ENCODE data around the gene LRP6. TPM values are rescaled to one million over a fixed set of nuclear protein-coding genes. Genes with fewer than 3 reads are reported as not detected.

LRP6 gene
- polyA plus RNA-seq, 4 donors = 59.1 to 62.4 (median 60.9) TPM

DNA sequence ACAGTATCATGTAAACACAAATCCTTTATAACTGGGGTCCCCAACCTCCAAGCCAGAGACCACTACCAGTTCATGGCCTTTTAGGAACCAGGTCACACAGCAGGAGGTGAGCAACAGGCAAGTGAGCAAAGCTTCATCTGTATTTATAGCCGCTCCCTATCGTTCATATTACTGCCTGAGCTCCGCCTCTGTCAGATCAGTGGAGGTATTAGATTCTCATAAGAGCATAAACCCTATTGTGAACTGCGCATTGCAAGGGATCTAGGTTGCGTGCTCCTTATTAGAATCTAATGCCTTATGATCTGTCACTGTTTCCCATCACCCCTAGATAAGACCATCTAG, 49.9 kb downstream of the LRP6 start:
- DNase-seq (ENCODE audit: low read depth in 4 of 4, low spot score in 3 of 4) = no peak

DNA sequence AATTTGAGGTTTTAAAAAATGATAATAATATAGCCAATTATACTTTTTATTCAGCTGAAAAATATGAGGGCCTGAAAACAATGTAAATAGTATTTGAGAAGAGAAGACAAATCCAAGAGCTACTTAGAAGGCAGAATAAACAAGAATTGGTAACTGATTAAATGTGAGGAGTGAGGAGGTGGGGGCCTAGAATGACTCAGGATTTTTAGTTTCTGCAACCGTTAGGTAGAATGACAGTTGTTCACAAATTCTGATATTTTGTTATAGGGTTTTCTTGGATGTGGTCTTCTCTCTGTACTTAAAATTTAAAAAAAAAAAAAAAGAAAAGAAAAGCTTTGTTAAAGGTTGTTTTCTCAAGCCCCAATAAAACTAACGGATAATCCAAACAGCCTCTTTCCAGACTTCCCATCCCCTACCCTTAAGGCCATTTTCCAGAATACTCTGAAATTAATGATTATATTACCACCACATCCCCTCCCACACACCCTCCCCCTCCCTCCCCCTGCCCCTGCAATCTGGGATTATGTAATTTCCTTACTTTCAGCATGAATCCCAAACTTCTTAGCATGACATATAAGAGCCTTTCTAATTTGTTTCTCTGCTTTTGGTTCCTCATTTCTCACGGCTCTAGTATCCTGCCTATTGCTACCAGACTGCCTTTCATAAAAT, 50.4 kb downstream of the LRP6 start:
- no peak for DNase-seq (ENCODE audit: low read depth in 4 of 4, low spot score in 3 of 4)

GRCh38 chr12:12214635-12215131, 52.2 kb downstream of the LRP6 start:
- no peak for DNase-seq (ENCODE audit: low read depth in 4 of 4, low spot score in 3 of 4)

DNA sequence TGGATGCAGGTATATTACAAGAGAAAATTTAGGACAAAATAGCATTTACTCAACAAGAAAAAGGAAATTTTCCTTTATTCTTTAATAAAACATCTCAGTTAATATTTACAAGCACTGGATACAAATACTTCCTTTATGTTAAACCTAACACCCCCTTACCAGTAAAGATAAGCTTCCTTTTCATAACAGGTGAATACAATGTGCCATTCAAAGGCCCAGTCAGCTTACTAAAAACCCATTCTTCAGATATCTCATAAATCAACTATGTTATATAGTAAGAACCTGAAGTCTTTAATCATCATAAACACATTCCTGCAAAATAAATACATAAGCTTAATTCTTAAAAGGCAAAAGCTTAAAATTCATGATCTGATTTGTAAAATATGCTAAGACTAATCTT, 52.6 kb downstream of the LRP6 start:
- no peak for DNase-seq (ENCODE audit: low read depth in 4 of 4, low spot score in 3 of 4)

- no peak for DNase-seq (ENCODE audit: low read depth in 4 of 4, low spot score in 3 of 4)
Observed at GRCh38 chr12:12212769-12213168, 54.1 kb downstream of the LRP6 start.

- DNase-seq (ENCODE audit: low read depth in 4 of 4, low spot score in 3 of 4) = no peak
Observed at GRCh38 chr12:12210983-12211382, 55.9 kb downstream of the LRP6 start.

- DNase-seq (ENCODE audit: low read depth in 4 of 4, low spot score in 3 of 4) = no peak
Observed at GRCh38 chr12:12210416-12210815, 56.4 kb downstream of the LRP6 start.

- DNase-seq (ENCODE audit: low read depth in 4 of 4, low spot score in 3 of 4) = no peak
Observed at GRCh38 chr12:12209675-12210074, 57.2 kb downstream of the LRP6 start.

DNA sequence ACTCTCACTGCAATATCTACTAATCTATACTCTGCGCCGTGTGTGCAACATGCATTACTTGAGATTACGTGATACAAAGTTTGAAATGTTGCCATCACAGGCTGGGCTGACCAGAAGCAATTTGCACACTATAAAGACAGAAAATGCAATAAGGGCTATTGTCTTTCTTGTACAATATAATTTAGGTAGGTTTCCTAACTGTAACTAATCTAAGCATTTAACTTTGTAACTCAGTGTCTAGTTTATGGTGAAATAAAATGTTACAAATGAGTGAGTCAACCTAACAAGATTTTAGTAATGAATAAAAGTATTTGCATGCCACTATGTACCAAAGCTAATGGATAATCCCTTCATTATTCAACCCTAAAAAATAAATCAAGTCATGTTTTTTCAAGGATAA, 57.8 kb downstream of the LRP6 start:
- no peak for DNase-seq (ENCODE audit: low read depth in 4 of 4, low spot score in 3 of 4)

GRCh38 chr12:12207746-12208145, 59.1 kb downstream of the LRP6 start:
- DNase-seq (ENCODE audit: low read depth in 4 of 4, low spot score in 3 of 4) = no peak

- no peak for DNase-seq (ENCODE audit: low read depth in 4 of 4, low spot score in 3 of 4)
Observed at GRCh38 chr12:12206776-12207388, 60.0 kb downstream of the LRP6 start.

DNA sequence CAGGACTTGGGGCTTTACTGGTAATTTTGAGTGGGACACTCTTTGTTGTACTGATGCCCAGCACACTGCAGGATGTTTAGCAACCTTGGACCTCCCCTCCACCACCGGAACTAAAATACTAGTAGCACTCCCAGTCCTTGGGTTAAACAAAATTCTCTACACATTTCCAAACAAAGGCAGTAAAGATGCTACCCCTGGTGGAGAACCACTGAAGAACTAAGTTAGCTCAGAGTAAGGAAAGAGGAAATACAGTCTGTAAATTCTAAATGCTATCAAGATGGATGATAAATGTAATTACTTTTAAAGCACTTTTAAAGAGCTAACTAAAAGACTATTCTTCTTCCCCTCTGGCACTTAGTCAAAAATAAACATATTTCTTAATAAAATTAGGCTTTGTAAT, 64.1 kb downstream of the LRP6 start:
- no peak for DNase-seq (ENCODE audit: low read depth in 4 of 4, low spot score in 3 of 4)

DNA sequence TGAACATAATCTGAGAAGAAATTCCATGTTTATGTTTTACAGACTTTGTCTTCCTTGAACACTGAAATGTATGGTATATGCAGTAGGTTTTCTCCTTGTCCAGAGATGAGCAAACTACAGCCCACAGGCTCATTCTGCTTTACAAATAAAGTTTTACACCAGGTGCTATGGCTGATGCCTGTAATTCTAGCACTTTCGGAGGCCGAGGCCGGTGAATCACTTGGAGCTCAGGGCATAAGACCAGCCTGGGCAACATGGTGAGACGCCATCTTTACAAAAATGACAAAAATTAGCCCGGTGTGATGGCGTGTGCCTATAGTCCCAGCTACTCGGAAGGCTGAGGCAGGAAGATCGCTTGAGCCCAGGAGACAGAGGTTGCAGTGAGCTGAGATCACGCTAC, 64.7 kb downstream of the LRP6 start:
- no peak for DNase-seq (ENCODE audit: low read depth in 4 of 4, low spot score in 3 of 4)

- DNase-seq (ENCODE audit: low read depth in 4 of 4, low spot score in 3 of 4) = no peak
Observed at GRCh38 chr12:12201274-12201758, 65.5 kb downstream of the LRP6 start.

DNA sequence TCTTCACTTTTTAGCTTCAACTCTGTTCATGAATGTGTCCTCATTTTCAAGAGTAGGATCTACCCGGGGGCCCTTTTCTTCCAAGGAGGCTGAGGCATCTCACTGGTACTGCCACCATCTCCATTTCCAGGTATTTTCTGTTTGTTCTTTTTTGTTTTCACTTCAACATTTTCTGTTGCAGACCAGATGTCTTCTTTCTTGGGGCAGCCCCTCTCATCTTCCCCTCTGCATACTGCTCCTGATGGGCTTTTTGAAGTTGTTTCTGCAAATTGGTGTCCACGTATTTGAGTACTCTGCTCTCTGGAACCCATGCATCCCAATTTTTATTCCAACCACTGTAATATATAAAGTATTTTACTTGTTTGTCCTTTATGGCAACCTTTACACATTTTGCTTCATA, 66.5 kb downstream of the LRP6 start:
- DNase-seq (ENCODE audit: low read depth in 4 of 4, low spot score in 3 of 4) = no peak

DNA sequence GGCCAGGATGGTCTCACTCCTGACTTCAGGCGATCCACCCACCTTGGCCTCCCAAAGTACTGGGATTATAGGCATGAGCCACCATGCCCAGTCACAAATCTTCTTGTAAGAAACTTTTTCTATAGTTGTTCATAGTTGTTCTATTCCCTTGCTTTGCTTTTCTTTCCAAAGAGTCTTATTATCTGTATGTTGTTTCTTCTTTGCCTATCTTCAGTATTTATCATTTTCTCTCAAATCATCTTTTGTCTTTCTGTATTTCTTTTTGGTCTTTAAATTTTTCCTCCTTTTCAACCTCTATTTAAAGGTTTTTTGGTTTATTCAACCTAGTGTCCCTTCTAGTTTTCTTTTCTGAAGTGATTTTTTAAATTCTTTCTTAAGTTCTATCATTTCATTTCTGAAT, 68.7 kb downstream of the LRP6 start:
- no peak for DNase-seq (ENCODE audit: low read depth in 4 of 4, low spot score in 3 of 4)

GRCh38 chr12:12197128-12197527, 69.7 kb downstream of the LRP6 start:
- DNase-seq (ENCODE audit: low read depth in 4 of 4, low spot score in 3 of 4) = no peak

- DNase-seq (ENCODE audit: low read depth in 4 of 4, low spot score in 3 of 4) = no peak
Observed at GRCh38 chr12:12195516-12195915, 71.3 kb downstream of the LRP6 start.

- no peak for DNase-seq (ENCODE audit: low read depth in 4 of 4, low spot score in 3 of 4)
Observed at GRCh38 chr12:12195081-12195480, 71.8 kb downstream of the LRP6 start.

- DNase-seq (ENCODE audit: low read depth in 4 of 4, low spot score in 3 of 4) = no peak
Observed at GRCh38 chr12:12194206-12194605, 72.6 kb downstream of the LRP6 start.

- DNase-seq (ENCODE audit: low read depth in 4 of 4, low spot score in 3 of 4) = no peak
Observed at GRCh38 chr12:12191008-12191407, 75.8 kb downstream of the LRP6 start.

GRCh38 chr12:12190087-12190809, 76.6 kb downstream of the LRP6 start:
- no peak for DNase-seq (ENCODE audit: low read depth in 4 of 4, low spot score in 3 of 4)
